Measurements from ENCODE around the gene SMAD5.
A peak's percentile ranks its signal among the peaks of the same experiment; 100 is the strongest.

SMAD5 gene

GRCh38 chr5:136132557-136133221 lies at the start of gene SMAD5:
TSS of gene SMAD5 (plus strand) at chr5:136132845. CDS start at chr5:136153761, 20,916 bp downstream.
- peak; percentile 86 for DNase-seq

- no peak for DNase-seq
Observed at GRCh38 chr5:136084698-136085097, 47.9 kb upstream of the SMAD5 start.

- DNase-seq = no peak
Observed at GRCh38 chr5:136086783-136087566, 45.7 kb upstream of the SMAD5 start.

GRCh38 chr5:136087961-136088871 lies 44.4 kb upstream of the SMAD5 start:
- no peak for DNase-seq

- no peak for DNase-seq
Observed at GRCh38 chr5:136089791-136090190, 42.9 kb upstream of the SMAD5 start.

- DNase-seq = no peak
Observed at GRCh38 chr5:136090319-136090718, 42.3 kb upstream of the SMAD5 start.

- no peak for DNase-seq
Observed at GRCh38 chr5:136094189-136094912, 38.3 kb upstream of the SMAD5 start.

- DNase-seq = no peak
Observed at GRCh38 chr5:136094913-136095641, 37.6 kb upstream of the SMAD5 start.

- DNase-seq = no peak
Observed at GRCh38 chr5:136098176-136098575, 34.5 kb upstream of the SMAD5 start.

GRCh38 chr5:136099870-136100269 lies 32.8 kb upstream of the SMAD5 start:
- DNase-seq = no peak

- DNase-seq = no peak
Observed at GRCh38 chr5:136101884-136102283, 30.8 kb upstream of the SMAD5 start.

- DNase-seq = no peak
Observed at GRCh38 chr5:136103118-136103517, 29.5 kb upstream of the SMAD5 start.

GRCh38 chr5:136104306-136104965 lies 28.2 kb upstream of the SMAD5 start:
- DNase-seq = no peak

- no peak for DNase-seq
Observed at GRCh38 chr5:136106351-136107031, 26.2 kb upstream of the SMAD5 start.

GRCh38 chr5:136108180-136108611 lies 24.4 kb upstream of the SMAD5 start:
- DNase-seq = no peak

- no peak for DNase-seq
Observed at GRCh38 chr5:136108766-136109165, 23.9 kb upstream of the SMAD5 start.

- DNase-seq = no peak
Observed at GRCh38 chr5:136109453-136110135, 23.1 kb upstream of the SMAD5 start.

- no peak for DNase-seq
Observed at GRCh38 chr5:136113606-136114005, 19.0 kb upstream of the SMAD5 start.

- DNase-seq = no peak
Observed at GRCh38 chr5:136114414-136115125, 18.1 kb upstream of the SMAD5 start.

Data from CD4-positive, alpha-beta T cell treated with Interleukin-4 for 4 hours (primary cell).